Measurements from ENCODE around the gene NCMAP. TPM values are rescaled to one million over a fixed set of nuclear protein-coding genes. Genes with fewer than 3 reads are reported as not detected.
"Not testable (repeated sequence)": the region's sequence is repeated elsewhere in the genome, so short reads cannot be mapped to it uniquely, and the experiment has no call there.

The NCMAP gene
- polyA plus RNA-seq, 1 experiment: not detected

- Histone ChIP-seq H3K36me3 (ENCODE audit: control insufficient read depth, insufficient read depth, low read length) (no peaks in the 10 kb centered on the region), H3K27me3 (ENCODE audit: control insufficient read depth, insufficient read depth, low read length) (no peaks in the 10 kb centered on the region), H3K4me3 (ENCODE audit: low read depth, low read length) (no peak overlapping the region)
- DNase-seq (ENCODE audit: low read depth): no peak
- TF ChIP-seq, protein P1, sequence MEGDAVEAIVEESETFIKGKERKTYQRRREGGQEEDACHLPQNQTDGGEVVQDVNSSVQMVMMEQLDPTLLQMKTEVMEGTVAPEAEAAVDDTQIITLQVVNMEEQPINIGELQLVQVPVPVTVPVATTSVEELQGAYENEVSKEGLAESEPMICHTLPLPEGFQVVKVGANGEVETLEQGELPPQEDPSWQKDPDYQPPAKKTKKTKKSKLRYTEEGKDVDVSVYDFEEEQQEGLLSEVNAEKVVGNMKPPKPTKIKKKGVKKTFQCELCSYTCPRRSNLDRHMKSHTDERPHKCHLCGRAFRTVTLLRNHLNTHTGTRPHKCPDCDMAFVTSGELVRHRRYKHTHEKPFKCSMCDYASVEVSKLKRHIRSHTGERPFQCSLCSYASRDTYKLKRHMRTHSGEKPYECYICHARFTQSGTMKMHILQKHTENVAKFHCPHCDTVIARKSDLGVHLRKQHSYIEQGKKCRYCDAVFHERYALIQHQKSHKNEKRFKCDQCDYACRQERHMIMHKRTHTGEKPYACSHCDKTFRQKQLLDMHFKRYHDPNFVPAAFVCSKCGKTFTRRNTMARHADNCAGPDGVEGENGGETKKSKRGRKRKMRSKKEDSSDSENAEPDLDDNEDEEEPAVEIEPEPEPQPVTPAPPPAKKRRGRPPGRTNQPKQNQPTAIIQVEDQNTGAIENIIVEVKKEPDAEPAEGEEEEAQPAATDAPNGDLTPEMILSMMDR (IDR thresholded peaks at IDR 0.05; ENCODE audit: insufficient read depth, low read depth, low read length): no peak
- POLR2A ChIA-PET: no interaction called here
- CTCF ChIA-PET: interaction anchor here (0.8 to 2.5 kb wide), 13 partner anchors 8 to 327 kb away, joined by 3 to 10 read pairs (median 5); partner anchors contain the start of gene NIPAL3
These were observed 29.8 kb upstream of the NCMAP start for GRCh38 chr1:24526045-24526444.

GRCh38 chr1:24526940-24527542 lies 28.8 kb upstream of the NCMAP start:
- Histone ChIP-seq H3K27me3 (ENCODE audit: control insufficient read depth, insufficient read depth, low read length) (no peaks in the 10 kb centered on the region), H3K4me3 (ENCODE audit: low read depth, low read length) (no peak overlapping the region), H3K36me3 (ENCODE audit: control insufficient read depth, insufficient read depth, low read length) (no peaks in the 10 kb centered on the region)
- TF ChIP-seq, protein P1 (IDR thresholded peaks at IDR 0.05; ENCODE audit: insufficient read depth, low read depth, low read length): peak; percentile 51
- DNase-seq (ENCODE audit: low read depth): no peak
- ChIA-PET POLR2A (no interaction called here), CTCF (interaction anchor here (0.6 to 2.5 kb wide), 13 partner anchors 9 to 328 kb away, joined by 3 to 10 read pairs (median 4); partner anchors contain the start of gene NIPAL3)

DNA sequence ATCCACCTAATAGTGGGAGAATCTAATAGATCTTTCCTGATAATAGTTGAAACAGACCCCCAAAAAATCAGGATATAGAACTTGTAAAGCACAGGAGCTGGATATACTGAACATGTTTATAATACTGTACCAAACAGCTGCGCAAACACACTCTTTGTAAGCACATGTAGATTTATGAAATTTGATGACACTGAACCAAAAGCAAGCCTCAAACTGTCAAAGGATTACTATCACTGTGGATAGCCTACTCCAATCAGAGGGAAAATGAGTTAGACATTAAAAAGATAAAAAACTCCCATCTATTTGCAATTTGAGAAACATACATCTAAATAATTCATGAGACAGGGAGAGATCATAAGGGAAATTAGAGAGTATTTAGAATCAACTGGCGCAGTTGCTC lies 27.1 kb upstream of the NCMAP start:
- ChIA-PET POLR2A (interaction anchor here (0.9 kb wide), 1 partner anchor 12 kb away, joined by 8 read pairs; no protein-coding TSS in a partner anchor), CTCF (interaction anchor here (1.7 kb wide), 1 partner anchor 65 kb away, joined by 3 read pairs; no protein-coding TSS in a partner anchor)
- no peak overlapping the region for H3K4me3 ChIP-seq (ENCODE audit: low read depth, low read length)
- H3K36me3 ChIP-seq (ENCODE audit: control insufficient read depth, insufficient read depth, low read length): no peaks in the 10 kb centered on the region
- H3K27me3 ChIP-seq (ENCODE audit: control insufficient read depth, insufficient read depth, low read length): no peaks in the 10 kb centered on the region
- TF ChIP-seq, protein P1 (IDR thresholded peaks at IDR 0.05; ENCODE audit: insufficient read depth, low read depth, low read length): no peak
- no peak for DNase-seq (ENCODE audit: low read depth)

DNA sequence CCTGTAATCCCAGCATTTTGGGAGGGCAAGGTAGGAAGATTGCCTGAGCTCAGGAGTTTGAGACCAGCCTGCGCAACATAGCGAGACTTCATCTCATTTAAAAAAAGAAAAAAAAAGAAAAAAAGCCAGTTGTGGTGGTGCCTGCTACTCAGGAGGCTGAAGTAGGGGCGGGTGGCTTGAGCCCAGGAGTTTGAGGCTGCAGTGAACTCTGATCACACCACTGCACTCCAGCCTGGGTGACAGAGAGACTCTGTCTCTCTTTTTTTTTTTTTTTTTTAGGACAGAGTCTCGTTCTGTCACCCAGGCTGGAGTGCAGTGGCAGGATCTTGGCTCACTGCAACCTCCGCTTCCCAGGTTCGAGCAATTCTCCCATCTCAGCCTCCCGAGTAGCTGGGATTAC lies 26.6 kb upstream of the NCMAP start:
- not testable (repeated sequence) for H3K36me3 ChIP-seq (ENCODE audit: control insufficient read depth, insufficient read depth, low read length); H3K27me3 ChIP-seq (ENCODE audit: control insufficient read depth, insufficient read depth, low read length); DNase-seq (ENCODE audit: low read depth); H3K4me3 ChIP-seq (ENCODE audit: low read depth, low read length)
- ChIA-PET CTCF (interaction anchor here (1.0 to 1.7 kb wide), 2 partner anchors 64 to 114 kb away, joined by 3 to 4 read pairs; partner anchors contain the start of gene NIPAL3), POLR2A (interaction anchor here (0.9 kb wide), 1 partner anchor 12 kb away, joined by 8 read pairs; no protein-coding TSS in a partner anchor)

DNA sequence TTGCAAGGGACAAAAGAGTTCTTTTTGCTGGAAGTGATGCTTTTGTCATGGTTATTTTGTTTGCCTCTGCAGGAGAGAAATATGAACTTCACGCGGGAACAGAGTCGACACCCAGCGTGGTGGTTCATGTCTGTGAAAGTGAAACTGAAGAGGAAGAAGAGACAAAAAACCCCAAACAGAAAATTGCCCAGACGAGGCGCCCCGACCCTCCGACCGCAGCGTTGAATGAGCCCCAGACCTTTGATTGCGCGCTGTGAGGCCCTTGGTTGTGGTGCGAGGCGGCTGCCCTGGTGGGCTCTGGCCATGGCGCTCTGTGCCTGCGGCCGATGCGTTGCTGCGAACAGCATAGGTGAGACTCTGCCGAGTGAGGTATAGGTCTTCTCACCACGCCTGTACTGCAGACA lies 20.9 kb upstream of the NCMAP start:
- no peak for DNase-seq (ENCODE audit: low read depth)
- H3K4me3 ChIP-seq (ENCODE audit: low read depth, low read length): no peak overlapping the region
- POLR2A ChIA-PET: no interaction called here
- H3K27me3 ChIP-seq (ENCODE audit: control insufficient read depth, insufficient read depth, low read length): no peaks in the 10 kb centered on the region
- no peaks in the 10 kb centered on the region; the same call in 1 of the 2 replicates for H3K36me3 ChIP-seq (ENCODE audit: control insufficient read depth, insufficient read depth, low read length)
- TF ChIP-seq, protein P1 (IDR thresholded peaks at IDR 0.05; ENCODE audit: insufficient read depth, low read depth, low read length): no peak
- CTCF ChIA-PET: interaction anchor here (0.5 to 2.7 kb wide), 2 partner anchors 9 to 199 kb away, joined by 4 to 8 read pairs; no protein-coding TSS in a partner anchor

All from BJ (cell line).